DND-41 (cell line): ENCODE measurements around the gene PSMG4.

Source experiments
- EZH2 ChIP-seq: IDR thresholded peaks from 3 replicates; pipeline ENCODE4 v1.6.1; 2012; ENCODE audit warnings: borderline replicate concordance, low read depth, mild to moderate bottlenecking, moderate library complexity, low read length, inconsistent platforms; ENCODE audit not compliant: severe bottlenecking
- TF ChIP-seq, protein P1 (sequence below): IDR thresholded peaks from 2 replicates; pipeline ENCODE4 v1.5.1; 2012; ENCODE audit warnings: borderline replicate concordance, low read length, moderate library complexity, mild to moderate bottlenecking; ENCODE audit not compliant: poor library complexity, severe bottlenecking; ENCODE audit errors: extremely low read depth

DNA sequence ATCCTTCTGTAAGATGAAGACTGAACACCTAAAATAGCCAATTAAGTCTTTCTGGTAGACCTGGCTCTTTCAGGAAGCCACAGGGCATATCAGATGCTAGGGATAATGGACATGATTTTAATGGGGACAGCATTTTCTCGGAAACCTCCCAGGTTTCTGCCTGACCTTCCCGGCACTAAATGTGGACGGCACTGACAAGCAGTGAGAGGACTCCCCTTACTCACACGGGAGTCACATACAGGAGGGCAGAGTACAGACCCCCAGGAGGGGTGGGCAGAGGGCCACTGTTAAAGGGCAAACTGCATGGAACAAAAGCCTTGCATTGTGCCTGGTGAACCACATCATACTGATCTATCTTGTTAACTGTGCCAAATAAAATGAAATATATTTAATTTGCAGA lies 19.9 kb downstream of the PSMG4 start:
- TF ChIP-seq, protein P1, sequence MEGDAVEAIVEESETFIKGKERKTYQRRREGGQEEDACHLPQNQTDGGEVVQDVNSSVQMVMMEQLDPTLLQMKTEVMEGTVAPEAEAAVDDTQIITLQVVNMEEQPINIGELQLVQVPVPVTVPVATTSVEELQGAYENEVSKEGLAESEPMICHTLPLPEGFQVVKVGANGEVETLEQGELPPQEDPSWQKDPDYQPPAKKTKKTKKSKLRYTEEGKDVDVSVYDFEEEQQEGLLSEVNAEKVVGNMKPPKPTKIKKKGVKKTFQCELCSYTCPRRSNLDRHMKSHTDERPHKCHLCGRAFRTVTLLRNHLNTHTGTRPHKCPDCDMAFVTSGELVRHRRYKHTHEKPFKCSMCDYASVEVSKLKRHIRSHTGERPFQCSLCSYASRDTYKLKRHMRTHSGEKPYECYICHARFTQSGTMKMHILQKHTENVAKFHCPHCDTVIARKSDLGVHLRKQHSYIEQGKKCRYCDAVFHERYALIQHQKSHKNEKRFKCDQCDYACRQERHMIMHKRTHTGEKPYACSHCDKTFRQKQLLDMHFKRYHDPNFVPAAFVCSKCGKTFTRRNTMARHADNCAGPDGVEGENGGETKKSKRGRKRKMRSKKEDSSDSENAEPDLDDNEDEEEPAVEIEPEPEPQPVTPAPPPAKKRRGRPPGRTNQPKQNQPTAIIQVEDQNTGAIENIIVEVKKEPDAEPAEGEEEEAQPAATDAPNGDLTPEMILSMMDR: no peak
- TF ChIP-seq EZH2: no peak
